Psoas muscle (tissue), 8 donors: Measurements from ENCODE around the gene CHST5. TPM values are rescaled to one million over a fixed set of nuclear protein-coding genes. Genes with fewer than 3 reads are reported as not detected.

ENCODE experiments used
- ATAC-seq, 4 donors: fragments of 200-7000 bp; cut with Tn5 transposase; one replicate each; pipeline ENCODE4 v1.9.1; 2020; ENCODE audit warnings: moderate library complexity in 3 of 4, mild to moderate bottlenecking in 2 of 4
- DNase-seq, 2 donors: peaks; one replicate each; pipeline ENCODE4 v3.0.0-alpha.2; 2020
- H3K27ac ChIP-seq: fragments of 200-600 bp; one replicate; pipeline ENCODE4 v1.8.0; 2022
- H3K27me3 ChIP-seq, 3 donors: fragments of 200-600 bp in 1 of 3; one replicate each; pipeline versions ENCODE4 v1.6.1 to v1.8.0; 2013 to 2022; ENCODE audit warnings: low read length in 2 of 3, mild to moderate bottlenecking in 2 of 3, moderate library complexity in 1 of 3; ENCODE audit not compliant: insufficient read depth in 3 of 3
- H3K36me3 ChIP-seq, 2 donors: fragments of 200-600 bp in 1 of 2; one replicate each; pipeline versions ENCODE4 v1.6.1 to v1.8.0; 2013 to 2022; ENCODE audit warnings: low read depth in 1 of 2, mild to moderate bottlenecking in 1 of 2, moderate library complexity in 1 of 2; ENCODE audit not compliant: insufficient read depth in 1 of 2
- H3K4me1 ChIP-seq: fragments of 200-600 bp; one replicate; pipeline ENCODE4 v1.8.0; 2022
- H3K4me3 ChIP-seq: fragments of 200-600 bp; one replicate; pipeline ENCODE4 v1.8.0; 2022; ENCODE audit warnings: mild to moderate bottlenecking
- H3K9me3 ChIP-seq: fragments of 200-600 bp; one replicate; pipeline ENCODE4 v1.8.0; 2022
- WGBS, 3 donors: extraction: QIAGEN DNeasy Blood & Tissue Kit; methylation state at CpG; one replicate each; pipeline versions ENCODE4 v1.1.6 to v1.1.7; 2013; 5-methylcytosine and 5-hydroxymethylcytosine counted together
- intact Hi-C, 2 donors: fragments of 100-400 bp; cut with DNase I; formaldehyde crosslinking; loops; one replicate each; pipeline versions ENCODE4 v1.11.0 to v1.14.2; 2022
- polyA plus RNA-seq, 3 donors: library from polyadenylated mRNA; stranded (reverse); fragments of 200-250 nt; gene quantifications; one replicate each; pipeline ENCODE4 v1.2.3, GENCODE V29; 2013
- total RNA-seq, 4 donors: library from RNA; stranded (reverse); fragmentation: NEBNext Ultra II Directional in 2 of 4; extraction: Animal tissue kit (Norgen Biotek cat#: 25700) in 2 of 4; gene quantifications; one replicate each; pipeline versions ENCODE4 v1.2.1 to v1.2.4, GENCODE V29; 2021 to 2023
- TF ChIP-seq, protein P1 (sequence below): fragments of 200-600 bp; IDR thresholded peaks from one replicate; pipeline ENCODE4 v1.8.0; 2022; ENCODE audit warnings: antibody characterized with exemption
- donor health status: healthy with polysubstance abuse.
- donor health status: DM: no; HTN: no; CAD: no; lungs with moderate emphysema.
- donor health status: Bipolar disorder and iron deficiency.
- donor health status: healthy.
- donor health status: DM: yes; HTN: yes; CAD: no.
- donor health status: DM: no; HTN: no; CAD: no.
- donor health status: DM: no; HTN: no; CAD: no.
- donor health status: DM: yes; HTN: yes; CAD: no.

The CHST5 gene
- total and polyA plus RNA-seq, 7 donors: 0.04 to 0.27 (median 0.14) TPM; not detected in 4

GRCh38 chr16:75491876-75492275, 44.0 kb downstream of the CHST5 start:
- Histone ChIP-seq H3K36me3 (no peaks in the 10 kb centered on the region), H3K27ac (no peak overlapping the region), H3K4me3 (no peak overlapping the region), H3K4me1 (peaks cover 4% of the 10 kb centered on the region), H3K27me3 (peaks cover 0 to 25% (median 3%) of the 10 kb centered on the region in 3 donors), H3K9me3 (no peaks in the 10 kb centered on the region)
- intact Hi-C loops: no loop called here
- no peak for DNase-seq
- TF ChIP-seq, protein P1, sequence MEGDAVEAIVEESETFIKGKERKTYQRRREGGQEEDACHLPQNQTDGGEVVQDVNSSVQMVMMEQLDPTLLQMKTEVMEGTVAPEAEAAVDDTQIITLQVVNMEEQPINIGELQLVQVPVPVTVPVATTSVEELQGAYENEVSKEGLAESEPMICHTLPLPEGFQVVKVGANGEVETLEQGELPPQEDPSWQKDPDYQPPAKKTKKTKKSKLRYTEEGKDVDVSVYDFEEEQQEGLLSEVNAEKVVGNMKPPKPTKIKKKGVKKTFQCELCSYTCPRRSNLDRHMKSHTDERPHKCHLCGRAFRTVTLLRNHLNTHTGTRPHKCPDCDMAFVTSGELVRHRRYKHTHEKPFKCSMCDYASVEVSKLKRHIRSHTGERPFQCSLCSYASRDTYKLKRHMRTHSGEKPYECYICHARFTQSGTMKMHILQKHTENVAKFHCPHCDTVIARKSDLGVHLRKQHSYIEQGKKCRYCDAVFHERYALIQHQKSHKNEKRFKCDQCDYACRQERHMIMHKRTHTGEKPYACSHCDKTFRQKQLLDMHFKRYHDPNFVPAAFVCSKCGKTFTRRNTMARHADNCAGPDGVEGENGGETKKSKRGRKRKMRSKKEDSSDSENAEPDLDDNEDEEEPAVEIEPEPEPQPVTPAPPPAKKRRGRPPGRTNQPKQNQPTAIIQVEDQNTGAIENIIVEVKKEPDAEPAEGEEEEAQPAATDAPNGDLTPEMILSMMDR: no peak
- WGBS, 3 donors: 74 to 92% (median 87%) methylated on average over 1 of the region's 1 CpG
- no peak for ATAC-seq

DNA sequence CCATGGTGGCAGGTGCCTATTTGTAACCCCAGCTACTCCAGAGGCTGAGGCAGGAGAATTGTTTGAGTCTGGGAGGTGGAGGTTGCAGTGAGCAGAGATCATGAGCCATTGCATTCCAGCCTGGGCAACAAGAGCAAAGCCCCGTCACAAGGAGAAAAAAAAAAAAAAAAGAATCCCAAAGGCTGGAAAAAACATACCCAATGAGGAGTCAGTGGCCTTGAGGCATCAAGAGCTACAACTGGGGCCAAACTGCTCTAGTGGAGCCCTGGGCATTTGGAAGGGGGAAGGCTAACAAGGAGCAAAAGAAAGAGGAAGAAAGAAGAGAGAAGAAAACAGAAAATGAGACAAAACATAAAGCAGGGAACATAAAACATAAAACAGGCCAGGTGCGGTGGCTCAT, 47.6 kb downstream of the CHST5 start:
- no peaks in the 10 kb centered on the region for H3K36me3 ChIP-seq
- H3K27ac ChIP-seq: no peak overlapping the region
- TF ChIP-seq, protein P1: no peak
- ATAC-seq: no peak
- no peaks in the 10 kb centered on the region for H3K9me3 ChIP-seq
- intact Hi-C loops: no loop called here
- H3K27me3 ChIP-seq: peaks cover 0 to 6% (median 0%) of the 10 kb centered on the region in 3 donors
- no peak overlapping the region for H3K4me3 ChIP-seq
- 89 to 100% (median 94%) methylated on average over 2 of the region's 2 CpGs for WGBS, 3 donors
- no peak for DNase-seq
- H3K4me1 ChIP-seq: peaks cover 4% of the 10 kb centered on the region

- no peaks in the 10 kb centered on the region for H3K36me3 ChIP-seq
- no peak for ATAC-seq
- H3K9me3 ChIP-seq: no peaks in the 10 kb centered on the region
- H3K4me1 ChIP-seq: peaks cover 4% of the 10 kb centered on the region
- TF ChIP-seq, protein P1: no peak
- intact Hi-C loops: no loop called here
- WGBS, 3 donors: 73 to 85% (median 83%) methylated on average over 2 of the region's 2 CpGs
- no peaks in the 10 kb centered on the region for H3K27me3 ChIP-seq
- no peak overlapping the region for H3K4me3 ChIP-seq
- DNase-seq: no peak
- no peak overlapping the region for H3K27ac ChIP-seq
Observed at GRCh38 chr16:75486676-75487313, 49.1 kb downstream of the CHST5 start.

DNA sequence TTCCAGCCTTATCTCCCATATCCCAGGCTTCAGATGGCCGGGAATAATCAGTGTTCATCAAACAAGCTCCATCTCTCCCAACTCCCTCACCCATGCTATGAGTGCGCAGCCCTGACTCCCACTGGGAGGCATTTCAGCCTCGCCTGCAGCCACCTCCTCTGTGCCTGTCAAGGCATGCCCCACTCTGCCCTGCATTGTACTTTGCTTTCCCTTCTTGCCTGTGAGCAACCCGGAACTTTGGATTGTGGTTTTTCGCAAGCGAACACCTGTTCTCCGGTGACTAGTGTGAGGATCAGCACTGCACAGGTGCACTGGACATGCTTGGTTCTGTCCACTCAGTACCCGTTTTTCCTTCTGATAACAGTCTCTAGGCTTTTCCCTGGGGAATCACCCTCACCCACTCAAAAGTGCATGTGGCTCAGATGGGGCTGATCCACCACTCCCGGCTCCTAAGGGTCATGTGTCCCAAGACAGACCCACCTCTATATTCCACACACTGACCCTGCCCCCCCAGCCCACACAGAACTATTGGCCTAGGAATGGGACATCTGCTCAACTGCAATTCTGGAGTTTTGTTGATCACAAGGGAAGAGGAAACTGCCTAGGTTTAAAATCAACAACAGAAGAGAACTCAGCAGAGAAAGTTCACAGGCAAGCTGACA, 49.8 kb downstream of the CHST5 start:
- 75 to 84% (median 75%) methylated on average over 9 of the region's 9 CpGs for WGBS, 3 donors
- no peaks in the 10 kb centered on the region for H3K27me3 ChIP-seq
- no peak for DNase-seq
- no peak for ATAC-seq
- H3K36me3 ChIP-seq: no peaks in the 10 kb centered on the region
- intact Hi-C loops: no loop called here
- H3K27ac ChIP-seq: no peak overlapping the region
- peaks cover 4% of the 10 kb centered on the region for H3K4me1 ChIP-seq
- no peak overlapping the region for H3K4me3 ChIP-seq
- TF ChIP-seq, protein P1: no peak
- no peaks in the 10 kb centered on the region for H3K9me3 ChIP-seq
